GM04504 (cell line): ENCODE results near the gene GPC2.

Experiments
- DNase-seq: peaks from one replicate; pipeline ENCODE4 v3.0.0-alpha.2; 2012; ENCODE audit warnings: low read depth

GPC2 gene

GRCh38 chr7:100120733-100121036 is 56.5 kb downstream of the GPC2 start:
- DNase-seq, result no peak

DNA sequence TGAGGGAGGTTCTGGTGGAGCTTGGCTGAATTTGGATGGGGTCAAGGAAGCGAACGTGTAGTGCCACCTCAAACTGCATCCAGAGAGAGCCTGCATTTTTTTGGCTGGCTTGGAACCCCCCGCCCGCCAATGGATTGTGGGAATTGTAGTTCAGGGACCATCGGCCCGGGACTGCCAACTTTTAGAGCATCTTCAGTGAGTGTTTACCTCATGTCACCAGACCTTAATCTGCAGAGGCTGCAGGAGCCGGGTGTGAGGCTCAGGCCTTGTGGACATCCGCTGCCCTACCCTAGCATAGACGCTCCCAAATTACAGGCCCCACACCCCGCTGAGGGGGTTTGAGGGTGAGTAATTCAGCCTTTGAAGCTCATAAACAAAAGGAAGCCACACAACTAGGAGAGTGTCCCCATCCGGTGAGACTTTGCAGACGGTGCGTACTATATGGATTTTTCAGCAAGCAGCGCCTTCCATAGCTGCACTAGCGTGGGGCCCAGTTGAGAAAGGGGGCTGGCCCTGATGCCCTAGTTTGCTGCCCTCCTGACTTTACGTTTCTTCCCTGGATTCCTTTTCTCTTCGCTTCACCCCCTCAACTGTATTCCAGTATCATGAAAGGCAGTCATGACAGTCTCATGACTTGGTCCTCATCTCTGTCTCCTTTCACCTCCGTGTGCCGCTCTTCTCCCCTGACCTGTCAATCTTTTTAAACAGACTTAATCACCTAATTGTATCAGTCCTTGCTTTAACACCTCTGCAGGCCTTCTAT is 57.0 kb downstream of the GPC2 start:
- DNase-seq, result peak; percentile 47
